PFSK-1 (cell line): ENCODE data around the gene PKD1L1.

ENCODE experiments used
- POLR2AphosphoS5 ChIP-seq: IDR thresholded peaks from 2 replicates; pipeline ENCODE4 v1.6.1; 2012; ENCODE audit warnings: low read depth, mild to moderate bottlenecking, control low read depth, low read length, moderate library complexity
- REST ChIP-seq, 2 experiments: IDR thresholded peaks; 2 replicates each; pipeline versions ENCODE4 v1.6.1 to v1.8.0; 2011 to 2012; ENCODE audit warnings: low read depth in 2 of 2, low read length in 2 of 2, control low read depth in 1 of 2, inconsistent platforms in 1 of 2, mild to moderate bottlenecking in 1 of 2, moderate library complexity in 1 of 2; ENCODE audit not compliant: insufficient read depth in 1 of 2
- SIN3A ChIP-seq: IDR thresholded peaks from 2 replicates; pipeline ENCODE4 v1.6.1; 2012; ENCODE audit warnings: mild to moderate bottlenecking, low read length, moderate library complexity, borderline replicate concordance; ENCODE audit not compliant: insufficient read depth
- TAF1 ChIP-seq: IDR thresholded peaks from 2 replicates; pipeline ENCODE4 v1.6.1; 2012; ENCODE audit warnings: low read length, control low read depth, borderline replicate concordance; ENCODE audit not compliant: insufficient read depth

GRCh38 chr7:47937065-47937687 is 11.1 kb downstream of the PKD1L1 start:
- TF ChIP-seq SIN3A (no peak), REST (IDR thresholded peaks at IDR 0.05; ENCODE audit: insufficient read depth in 1 of 2, low read depth in 2 of 2, low read length in 2 of 2) (no peak), POLR2AphosphoS5 (no peak), TAF1 (no peak)
